Ishikawa (cell line): ENCODE data around the gene SYCP2.

Experiments
- CEBPB ChIP-seq: IDR thresholded peaks from 2 replicates; pipeline ENCODE4 v1.6.1; 2012
- CREB1 ChIP-seq: IDR thresholded peaks from 2 replicates; pipeline ENCODE4 v1.6.1; 2012; ENCODE audit warnings: low read depth
- EGR1 ChIP-seq: IDR thresholded peaks from 2 replicates; pipeline ENCODE4 v1.6.1; 2012
- EP300 ChIP-seq: IDR thresholded peaks from 2 replicates; pipeline ENCODE4 v1.6.1; 2012; ENCODE audit warnings: borderline replicate concordance
- FOXM1 ChIP-seq: IDR thresholded peaks from 2 replicates; pipeline ENCODE4 v1.6.1; 2012; ENCODE audit warnings: low read depth, borderline replicate concordance
- NFIC ChIP-seq: IDR thresholded peaks from 2 replicates; pipeline ENCODE4 v1.6.1; 2012
- RAD21 ChIP-seq: IDR thresholded peaks from 2 replicates; pipeline ENCODE4 v1.6.1; 2012; ENCODE audit warnings: low read depth
- TAF1 ChIP-seq: IDR thresholded peaks from 2 replicates; pipeline ENCODE4 v1.6.1; 2012; ENCODE audit warnings: low read depth, mild to moderate bottlenecking
- TCF12 ChIP-seq: IDR thresholded peaks from 2 replicates; pipeline ENCODE4 v1.6.1; 2012; ENCODE audit warnings: low read depth
- TEAD4 ChIP-seq: IDR thresholded peaks from 2 replicates; pipeline ENCODE4 v1.6.1; 2012
- YY1 ChIP-seq: IDR thresholded peaks from 2 replicates; pipeline ENCODE4 v1.6.1; 2012; ENCODE audit warnings: low read depth
- ZBTB7A ChIP-seq: IDR thresholded peaks from 2 replicates; pipeline ENCODE4 v1.6.1; 2012; ENCODE audit warnings: low read depth
- TF ChIP-seq, protein P1 (sequence below): IDR thresholded peaks from 2 replicates; pipeline ENCODE4 v1.6.1; 2012
- TF ChIP-seq, protein P2 (sequence below): IDR thresholded peaks from 2 replicates; pipeline ENCODE4 v1.6.1; 2012; ENCODE audit warnings: low read depth, mild to moderate bottlenecking
- TF ChIP-seq, protein P3 (sequence below): IDR thresholded peaks from 2 replicates; pipeline ENCODE4 v1.6.1; 2012

SYCP2 gene

DNA sequence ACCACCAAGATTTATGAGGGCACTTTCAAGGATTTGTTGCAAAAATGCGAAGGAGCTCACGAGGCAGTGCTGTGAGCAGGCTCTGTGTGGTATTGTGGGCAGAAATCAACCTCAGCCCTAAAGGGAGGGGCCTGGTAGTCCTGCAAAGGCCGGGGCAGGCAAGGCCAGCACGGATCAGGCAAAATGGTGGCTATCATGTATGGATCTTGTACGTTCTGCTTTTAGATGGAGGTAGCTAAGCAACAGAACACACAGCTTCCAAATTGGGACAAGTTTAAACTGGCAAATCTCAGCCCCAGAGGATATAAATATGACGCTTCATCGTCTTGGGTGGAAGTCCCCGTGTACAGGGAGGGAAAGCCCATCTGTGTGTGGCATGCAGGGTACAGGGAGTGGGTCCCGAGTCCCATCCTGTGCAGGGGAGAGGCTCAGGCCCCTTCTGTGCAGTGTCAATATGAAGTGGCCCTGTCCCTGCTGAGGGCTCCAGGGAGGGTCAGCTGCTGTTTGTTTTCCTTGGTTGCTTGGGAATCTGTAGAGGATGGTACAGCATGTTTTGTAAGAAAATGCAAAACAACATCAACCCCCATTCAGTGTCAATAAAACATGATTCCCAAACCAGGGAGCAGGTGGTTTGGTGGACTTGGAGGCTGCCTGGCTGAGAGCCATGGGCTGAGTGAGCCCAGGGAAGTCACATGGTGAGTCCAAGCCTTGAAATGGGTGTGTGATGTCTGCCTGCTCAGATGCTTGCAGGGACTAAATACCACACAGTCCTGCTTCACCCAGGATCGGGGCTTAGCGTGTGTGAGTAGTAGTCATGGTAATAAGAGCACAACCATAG is 113.0 kb downstream of the SYCP2 start:
- no peak for TF ChIP-seq TAF1
- TF ChIP-seq CEBPB, result no peak
- no peak for TF ChIP-seq TEAD4
- TF ChIP-seq, protein P1, sequence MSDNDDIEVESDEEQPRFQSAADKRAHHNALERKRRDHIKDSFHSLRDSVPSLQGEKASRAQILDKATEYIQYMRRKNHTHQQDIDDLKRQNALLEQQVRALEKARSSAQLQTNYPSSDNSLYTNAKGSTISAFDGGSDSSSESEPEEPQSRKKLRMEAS, result no peak
- TF ChIP-seq, protein P2, sequence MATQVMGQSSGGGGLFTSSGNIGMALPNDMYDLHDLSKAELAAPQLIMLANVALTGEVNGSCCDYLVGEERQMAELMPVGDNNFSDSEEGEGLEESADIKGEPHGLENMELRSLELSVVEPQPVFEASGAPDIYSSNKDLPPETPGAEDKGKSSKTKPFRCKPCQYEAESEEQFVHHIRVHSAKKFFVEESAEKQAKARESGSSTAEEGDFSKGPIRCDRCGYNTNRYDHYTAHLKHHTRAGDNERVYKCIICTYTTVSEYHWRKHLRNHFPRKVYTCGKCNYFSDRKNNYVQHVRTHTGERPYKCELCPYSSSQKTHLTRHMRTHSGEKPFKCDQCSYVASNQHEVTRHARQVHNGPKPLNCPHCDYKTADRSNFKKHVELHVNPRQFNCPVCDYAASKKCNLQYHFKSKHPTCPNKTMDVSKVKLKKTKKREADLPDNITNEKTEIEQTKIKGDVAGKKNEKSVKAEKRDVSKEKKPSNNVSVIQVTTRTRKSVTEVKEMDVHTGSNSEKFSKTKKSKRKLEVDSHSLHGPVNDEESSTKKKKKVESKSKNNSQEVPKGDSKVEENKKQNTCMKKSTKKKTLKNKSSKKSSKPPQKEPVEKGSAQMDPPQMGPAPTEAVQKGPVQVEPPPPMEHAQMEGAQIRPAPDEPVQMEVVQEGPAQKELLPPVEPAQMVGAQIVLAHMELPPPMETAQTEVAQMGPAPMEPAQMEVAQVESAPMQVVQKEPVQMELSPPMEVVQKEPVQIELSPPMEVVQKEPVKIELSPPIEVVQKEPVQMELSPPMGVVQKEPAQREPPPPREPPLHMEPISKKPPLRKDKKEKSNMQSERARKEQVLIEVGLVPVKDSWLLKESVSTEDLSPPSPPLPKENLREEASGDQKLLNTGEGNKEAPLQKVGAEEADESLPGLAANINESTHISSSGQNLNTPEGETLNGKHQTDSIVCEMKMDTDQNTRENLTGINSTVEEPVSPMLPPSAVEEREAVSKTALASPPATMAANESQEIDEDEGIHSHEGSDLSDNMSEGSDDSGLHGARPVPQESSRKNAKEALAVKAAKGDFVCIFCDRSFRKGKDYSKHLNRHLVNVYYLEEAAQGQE, result no peak
- no peak for TF ChIP-seq YY1
- TF ChIP-seq TCF12, result no peak
- TF ChIP-seq ZBTB7A, result no peak
- TF ChIP-seq EGR1, result no peak
- no peak for TF ChIP-seq NFIC
- TF ChIP-seq EP300, result no peak
- TF ChIP-seq FOXM1, result no peak
- no peak for TF ChIP-seq RAD21
- no peak for TF ChIP-seq CREB1
- TF ChIP-seq, protein P3, sequence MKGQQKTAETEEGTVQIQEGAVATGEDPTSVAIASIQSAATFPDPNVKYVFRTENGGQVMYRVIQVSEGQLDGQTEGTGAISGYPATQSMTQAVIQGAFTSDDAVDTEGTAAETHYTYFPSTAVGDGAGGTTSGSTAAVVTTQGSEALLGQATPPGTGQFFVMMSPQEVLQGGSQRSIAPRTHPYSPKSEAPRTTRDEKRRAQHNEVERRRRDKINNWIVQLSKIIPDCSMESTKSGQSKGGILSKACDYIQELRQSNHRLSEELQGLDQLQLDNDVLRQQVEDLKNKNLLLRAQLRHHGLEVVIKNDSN, result no peak

DNA sequence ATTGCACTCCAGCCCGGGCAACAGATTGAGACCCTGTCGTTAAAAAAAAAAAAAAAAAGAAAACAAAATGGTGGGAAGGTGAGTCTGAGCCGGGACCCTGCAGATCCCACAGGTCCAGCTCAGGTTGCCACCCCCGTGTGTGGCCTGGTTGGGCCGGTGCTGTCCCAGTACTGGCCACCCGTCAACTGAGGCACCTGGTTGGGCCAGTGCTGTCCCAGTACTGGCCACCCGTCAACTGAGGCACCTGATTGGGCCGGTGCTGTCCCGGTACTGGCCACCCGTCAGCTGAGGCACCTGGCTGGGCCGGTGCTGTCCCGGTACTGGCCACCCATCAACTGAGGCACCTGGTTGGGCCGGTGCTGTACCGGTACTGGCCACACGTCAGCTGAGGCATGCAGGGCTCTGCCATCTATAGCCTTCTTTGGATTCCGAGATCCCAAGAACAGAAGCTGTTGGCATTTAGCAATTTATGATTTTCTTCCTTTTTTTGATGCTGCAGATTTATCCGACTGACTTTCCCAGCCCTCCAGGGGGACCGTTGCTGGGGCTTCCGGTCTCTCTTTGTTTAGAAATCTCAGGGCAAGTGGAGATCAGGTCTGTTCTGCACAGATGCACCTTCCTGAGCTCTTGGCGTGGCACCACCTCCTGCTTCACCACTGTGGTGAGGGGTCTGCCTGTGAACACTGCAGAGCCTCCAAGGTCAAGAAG is 113.8 kb downstream of the SYCP2 start:
- TF ChIP-seq ZBTB7A (no peak), FOXM1 (no peak), NFIC (no peak), EP300 (no peak), CREB1 (no peak), EGR1 (no peak), TAF1 (no peak), YY1 (no peak), TCF12 (no peak), RAD21 (no peak), CEBPB (no peak), TEAD4 (no peak)
- TF ChIP-seq, protein P2, result no peak
- TF ChIP-seq, protein P3, result no peak
- TF ChIP-seq, protein P1, result no peak

DNA sequence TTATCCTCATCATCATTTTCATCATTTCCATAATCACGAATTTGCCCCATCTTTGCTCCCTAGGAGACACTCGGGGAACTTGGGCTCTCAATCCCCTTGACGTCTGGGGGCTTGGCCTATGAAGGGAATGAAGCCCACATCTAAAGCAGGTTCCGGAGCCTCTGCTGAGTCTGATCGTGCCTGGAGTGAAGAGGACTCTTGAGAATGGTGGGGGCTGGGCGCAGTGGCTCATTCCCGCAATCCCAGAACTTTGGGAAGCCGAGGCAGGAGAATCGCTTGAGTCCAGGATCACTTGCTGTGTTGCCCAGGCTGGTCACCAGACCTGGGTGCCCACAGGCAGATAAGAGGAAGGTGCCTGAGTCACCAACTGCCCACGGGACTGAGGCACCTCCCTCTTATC is 114.5 kb downstream of the SYCP2 start:
- TF ChIP-seq, protein P2, result no peak
- TF ChIP-seq EP300 (no peak), EGR1 (no peak), TEAD4 (no peak), YY1 (no peak)
- TF ChIP-seq, protein P1, result no peak
